Measurements from ENCODE around the gene RHOBTB3.
A peak's percentile ranks its signal among the peaks of the same experiment; 100 is the strongest.
"Not testable (repeated sequence)": the region's sequence is repeated elsewhere in the genome, so short reads cannot be mapped to it uniquely, and the experiment has no call there.

Gene RHOBTB3

GRCh38 chr5:95713246-95713645, 17.9 kb upstream of the RHOBTB3 start:
- DNase-seq (ENCODE audit: low spot score), result not testable (repeated sequence)

- DNase-seq (ENCODE audit: low spot score), result no peak
These were observed 17.0 kb upstream of the RHOBTB3 start for GRCh38 chr5:95713960-95714710.

- DNase-seq (ENCODE audit: low spot score), result peak; percentile 67
These were observed 15.2 kb upstream of the RHOBTB3 start for GRCh38 chr5:95715799-95716461.

GRCh38 chr5:95717439-95717838, 13.7 kb upstream of the RHOBTB3 start:
- DNase-seq (ENCODE audit: low spot score), result no peak

GRCh38 chr5:95718203-95718602, 12.9 kb upstream of the RHOBTB3 start:
- no peak for DNase-seq (ENCODE audit: low spot score)

- no peak for DNase-seq (ENCODE audit: low spot score)
These were observed 12.4 kb upstream of the RHOBTB3 start for GRCh38 chr5:95718738-95719137.

GRCh38 chr5:95720094-95720786, 10.9 kb upstream of the RHOBTB3 start:
- no peak for DNase-seq (ENCODE audit: low spot score)

GRCh38 chr5:95721582-95722295, 9.4 kb upstream of the RHOBTB3 start:
- no peak for DNase-seq (ENCODE audit: low spot score)

- peak; percentile 36 for DNase-seq (ENCODE audit: low spot score)
These were observed 7.3 kb upstream of the RHOBTB3 start for GRCh38 chr5:95723632-95724369.

GRCh38 chr5:95725071-95725820, 5.9 kb upstream of the RHOBTB3 start:
- no peak for DNase-seq (ENCODE audit: low spot score)

GRCh38 chr5:95725937-95726810, 5.0 kb upstream of the RHOBTB3 start:
- peak; percentile 38 for DNase-seq (ENCODE audit: low spot score)

GRCh38 chr5:95726811-95727763, 4.0 kb upstream of the RHOBTB3 start:
- DNase-seq (ENCODE audit: low spot score), result no peak

- no peak for DNase-seq (ENCODE audit: low spot score)
These were observed 3.4 kb upstream of the RHOBTB3 start for GRCh38 chr5:95727764-95728191.

- DNase-seq (ENCODE audit: low spot score), result no peak
These were observed 2.5 kb upstream of the RHOBTB3 start for GRCh38 chr5:95728494-95729114.

GRCh38 chr5:95729115-95730010, 1.8 kb upstream of the RHOBTB3 start:
- DNase-seq (ENCODE audit: low spot score), result no peak

GRCh38 chr5:95730011-95730700, 980 bp upstream of the RHOBTB3 start:
- no peak for DNase-seq (ENCODE audit: low spot score)
